HG03521 (cell line): ENCODE results near the gene DNAAF5.

ENCODE experiments used
- ATAC-seq: cut with Tn5 transposase; IDR thresholded peaks from one replicate; pipeline ENCODE4 v1.9.1; 2021; ENCODE audit warnings: mild to moderate bottlenecking, moderate library complexity; ENCODE audit not compliant: unreplicated experiment

The DNAAF5 gene

GRCh38 chr7:763762-764161 lies 37.3 kb downstream of the DNAAF5 start:
- ATAC-seq = no peak

- ATAC-seq = no peak
These were observed 38.9 kb downstream of the DNAAF5 start for GRCh38 chr7:765383-765782.

- ATAC-seq = no peak
These were observed 41.1 kb downstream of the DNAAF5 start for GRCh38 chr7:767580-767940.

- ATAC-seq = no peak
These were observed 41.6 kb downstream of the DNAAF5 start for GRCh38 chr7:767941-768731.

GRCh38 chr7:768881-769504 lies 42.5 kb downstream of the DNAAF5 start:
- ATAC-seq = no peak

- ATAC-seq = no peak
These were observed 43.8 kb downstream of the DNAAF5 start for GRCh38 chr7:770336-770735.

GRCh38 chr7:770741-771166 lies 44.3 kb downstream of the DNAAF5 start:
- ATAC-seq = no peak

GRCh38 chr7:771234-772004 lies 44.9 kb downstream of the DNAAF5 start:
- no peak for ATAC-seq

GRCh38 chr7:772005-772294 lies 45.5 kb downstream of the DNAAF5 start:
- ATAC-seq = no peak

GRCh38 chr7:772392-772791 lies 45.9 kb downstream of the DNAAF5 start:
- ATAC-seq = no peak

GRCh38 chr7:772861-773621 lies 46.5 kb downstream of the DNAAF5 start:
- no peak for ATAC-seq

GRCh38 chr7:773622-773915 lies 47.1 kb downstream of the DNAAF5 start:
- no peak for ATAC-seq

- no peak for ATAC-seq
These were observed 47.9 kb downstream of the DNAAF5 start for GRCh38 chr7:774161-775109.

GRCh38 chr7:776381-776780 lies 49.9 kb downstream of the DNAAF5 start:
- no peak for ATAC-seq

- no peak for ATAC-seq
These were observed 50.7 kb downstream of the DNAAF5 start for GRCh38 chr7:776992-777727.

- ATAC-seq = no peak
These were observed 51.2 kb downstream of the DNAAF5 start for GRCh38 chr7:777728-778078.

- ATAC-seq = no peak
These were observed 51.9 kb downstream of the DNAAF5 start for GRCh38 chr7:778271-778967.

GRCh38 chr7:778968-779451 lies 52.5 kb downstream of the DNAAF5 start:
- no peak for ATAC-seq

- ATAC-seq = no peak
These were observed 53.0 kb downstream of the DNAAF5 start for GRCh38 chr7:779480-779879.
